HEK293 (cell line): ENCODE measurements around the gene MYH14.

Experiments used
- ATF2 ChIP-seq: fragments of 450-650 bp; formaldehyde crosslinking; IDR thresholded peaks from 2 replicates; pipeline ENCODE4 v1.5.1; 2016; ENCODE audit warnings: missing biosample characterization, missing genetic modification characterization, low read depth
- GLI4 ChIP-seq: fragments of 450-650 bp; formaldehyde crosslinking; IDR thresholded peaks from 2 replicates; pipeline ENCODE4 v1.5.1; 2016; ENCODE audit warnings: missing biosample characterization, missing genetic modification characterization
- HOXC10 ChIP-seq: sonication (generic); formaldehyde crosslinking; IDR thresholded peaks from 2 replicates; pipeline ENCODE4 v1.8.1; 2023; ENCODE audit warnings: mild to moderate bottlenecking, missing genetic modification reagents
- KLF16 ChIP-seq: fragments of 450-650 bp; formaldehyde crosslinking; IDR thresholded peaks from 2 replicates; pipeline ENCODE4 v1.5.1; 2017; ENCODE audit warnings: missing biosample characterization, missing genetic modification characterization
- KLF7 ChIP-seq: fragments of 450-650 bp; formaldehyde crosslinking; IDR thresholded peaks from 2 replicates; pipeline ENCODE4 v1.5.1; 2016; ENCODE audit warnings: missing biosample characterization, missing genetic modification characterization, borderline replicate concordance
- PRDM6 ChIP-seq: fragments of 450-650 bp; formaldehyde crosslinking; IDR thresholded peaks from 2 replicates; pipeline ENCODE4 v1.5.1; 2017; ENCODE audit warnings: missing biosample characterization, missing genetic modification characterization
- SP2 ChIP-seq: fragments of 450-650 bp; formaldehyde crosslinking; IDR thresholded peaks from 2 replicates; pipeline ENCODE4 v1.5.1; 2016; ENCODE audit warnings: missing biosample characterization, missing genetic modification characterization
- TRIM28 ChIP-seq: IDR thresholded peaks from 2 replicates; pipeline ENCODE4 v1.6.1; 2011; ENCODE audit warnings: low read length, control low read depth, borderline replicate concordance
- ZBTB20 ChIP-seq: fragments of 450-650 bp; formaldehyde crosslinking; IDR thresholded peaks from 2 replicates; pipeline ENCODE4 v1.5.1; 2016; ENCODE audit warnings: missing biosample characterization, missing genetic modification characterization
- ZBTB26 ChIP-seq: fragments of 450-650 bp; formaldehyde crosslinking; optimal IDR thresholded peaks from 2 replicates; pipeline ENCODE3; 2016; ENCODE audit warnings: missing biosample characterization, mild to moderate bottlenecking, missing genetic modification characterization
- ZFP41 ChIP-seq: fragments of 450-650 bp; formaldehyde crosslinking; IDR thresholded peaks from 2 replicates; pipeline ENCODE4 v1.5.1; 2016; ENCODE audit warnings: missing biosample characterization, missing genetic modification characterization, borderline replicate concordance
- ZNF10 ChIP-seq: fragments of 450-650 bp; formaldehyde crosslinking; IDR thresholded peaks from 2 replicates; pipeline ENCODE4 v1.5.1; 2017; ENCODE audit warnings: missing biosample characterization, missing genetic modification characterization
- ZNF133 ChIP-seq: fragments of 450-650 bp; formaldehyde crosslinking; IDR thresholded peaks from 2 replicates; pipeline ENCODE4 v1.5.1; 2016; ENCODE audit warnings: missing biosample characterization, missing genetic modification characterization
- ZNF202 ChIP-seq: fragments of 450-650 bp; formaldehyde crosslinking; IDR thresholded peaks from 2 replicates; pipeline ENCODE4 v1.5.1; 2016; ENCODE audit warnings: missing biosample characterization, missing genetic modification characterization, borderline replicate concordance
- ZNF302 ChIP-seq: fragments of 450-650 bp; formaldehyde crosslinking; IDR thresholded peaks from 2 replicates; pipeline ENCODE4 v1.5.1; 2016; ENCODE audit warnings: missing biosample characterization, missing genetic modification characterization, low read depth
- ZNF335 ChIP-seq: fragments of 450-650 bp; formaldehyde crosslinking; conservative IDR thresholded peaks from 2 replicates; pipeline ENCODE4 v1.5.1; 2016; ENCODE audit warnings: missing biosample characterization, missing genetic modification characterization
- ZNF341 ChIP-seq: fragments of 450-650 bp; formaldehyde crosslinking; IDR thresholded peaks from 2 replicates; pipeline ENCODE4; 2016; ENCODE audit warnings: low read depth, missing biosample characterization, missing genetic modification characterization
- ZNF350 ChIP-seq: fragments of 450-650 bp; formaldehyde crosslinking; IDR thresholded peaks from 2 replicates; pipeline ENCODE4 v1.5.0; 2017; ENCODE audit warnings: missing biosample characterization, mild to moderate bottlenecking, missing genetic modification characterization
- ZNF354C ChIP-seq: fragments of 450-650 bp; formaldehyde crosslinking; IDR thresholded peaks from 2 replicates; pipeline ENCODE4 v1.5.1; 2016; ENCODE audit warnings: missing biosample characterization, missing genetic modification characterization, low read depth, borderline replicate concordance
- ZNF366 ChIP-seq: fragments of 450-650 bp; formaldehyde crosslinking; conservative IDR thresholded peaks from 2 replicates; pipeline ENCODE4 v1.5.1; 2016; ENCODE audit warnings: missing biosample characterization, missing genetic modification characterization
- ZNF394 ChIP-seq: fragments of 450-650 bp; formaldehyde crosslinking; IDR thresholded peaks from 2 replicates; pipeline ENCODE4 v1.5.1; 2016; ENCODE audit warnings: missing biosample characterization, missing genetic modification characterization, mild to moderate bottlenecking, moderate library complexity, borderline replicate concordance
- ZNF423 ChIP-seq: fragments of 450-650 bp; formaldehyde crosslinking; IDR thresholded peaks from 2 replicates; pipeline ENCODE4 v1.5.1; 2016; ENCODE audit warnings: missing biosample characterization, missing genetic modification characterization
- ZNF426 ChIP-seq: fragments of 450-650 bp; formaldehyde crosslinking; IDR thresholded peaks from 2 replicates; pipeline ENCODE4 v1.5.1; 2017; ENCODE audit warnings: missing biosample characterization, missing genetic modification characterization, mild to moderate bottlenecking, inconsistent platforms, moderate library complexity
- ZNF544 ChIP-seq: fragments of 450-650 bp; formaldehyde crosslinking; IDR thresholded peaks from 2 replicates; pipeline ENCODE4 v1.5.0; 2017; ENCODE audit warnings: missing biosample characterization, missing genetic modification characterization
- ZNF580 ChIP-seq: fragments of 450-650 bp; formaldehyde crosslinking; IDR thresholded peaks from 2 replicates; pipeline ENCODE4 v1.5.1; 2016; ENCODE audit warnings: missing biosample characterization, missing genetic modification characterization
- ZNF654 ChIP-seq: fragments of 450-650 bp; formaldehyde crosslinking; IDR thresholded peaks from 2 replicates; pipeline ENCODE4 v1.5.1; 2016; ENCODE audit warnings: low read depth, missing biosample characterization, missing genetic modification characterization
- ZNF776 ChIP-seq: fragments of 450-650 bp; formaldehyde crosslinking; IDR thresholded peaks from 2 replicates; pipeline ENCODE4 v1.5.0; 2017; ENCODE audit warnings: missing biosample characterization, missing genetic modification characterization, borderline replicate concordance
- ZNF830 ChIP-seq: fragments of 450-650 bp; IDR thresholded peaks from 2 replicates; pipeline ENCODE4 v1.5.0; 2018; ENCODE audit warnings: missing biosample characterization, missing genetic modification characterization, low read depth, mild to moderate bottlenecking, moderate library complexity
- ZSCAN30 ChIP-seq: fragments of 450-650 bp; IDR thresholded peaks from 2 replicates; pipeline ENCODE4 v1.5.1; 2018; ENCODE audit warnings: missing biosample characterization, mild to moderate bottlenecking, missing genetic modification characterization, moderate library complexity
- TF ChIP-seq, protein P1 (sequence below): fragments of 450-650 bp; formaldehyde crosslinking; IDR thresholded peaks from 2 replicates; pipeline ENCODE4 v1.5.1; 2016; ENCODE audit warnings: missing biosample characterization, missing genetic modification characterization
- TF ChIP-seq, protein P2 (sequence below): fragments of 450-650 bp; formaldehyde crosslinking; IDR thresholded peaks from 2 replicates; pipeline ENCODE4 v1.5.1; 2016; ENCODE audit warnings: missing biosample characterization, missing genetic modification characterization

MYH14 gene

GRCh38 chr19:50333737-50334617, 130.6 kb downstream of the MYH14 start (continued):
- TF ChIP-seq HOXC10 (CRISPR knock-in tag) (no peak), TRIM28 (no peak; the same call in 1 of the 2 replicates), SP2 (no peak; the same call in 1 of the 2 replicates), ZNF426 (tag by site-specific recombination) (no peak), ZNF394 (tag by site-specific recombination) (no peak), ZNF776 (tag by site-specific recombination) (no peak), ZNF302 (no peak), KLF16 (tag by site-specific recombination) (0 out of 2 replicates have a peak, but pooled peaks have one; percentile 59), ZNF423 (tag by site-specific recombination) (no peak), ZBTB26 (tag by site-specific recombination) (peak; percentile 92), ZNF202 (tag by site-specific recombination) (no peak), ZNF830 (tag by site-specific recombination) (no peak), PRDM6 (tag by site-specific recombination) (no peak), KLF7 (tag by site-specific recombination) (no peak), ZNF335 (tag by site-specific recombination) (peak; percentile 98), ZSCAN30 (peak; percentile 11; the same call in 1 of the 2 replicates), ZNF366 (tag by site-specific recombination) (no peak), ZNF654 (tag by site-specific recombination) (no peak), ZFP41 (no peak), ATF2 (tag by site-specific recombination) (peak; percentile 87), ZNF133 (tag by site-specific recombination) (0 out of 2 replicates have a peak, but pooled peaks have one; percentile 14), ZNF580 (tag by site-specific recombination) (peak; percentile 60; the same call in 1 of the 2 replicates), ZBTB20 (tag by site-specific recombination) (no peak), ZNF10 (tag by site-specific recombination) (no peak), ZNF544 (tag by site-specific recombination) (no peak), ZNF350 (tag by site-specific recombination) (no peak), GLI4 (tag by site-specific recombination) (no peak), ZNF341 (tag by site-specific recombination) (no peak), ZNF354C (tag by site-specific recombination) (no peak)
- TF ChIP-seq, protein P1, sequence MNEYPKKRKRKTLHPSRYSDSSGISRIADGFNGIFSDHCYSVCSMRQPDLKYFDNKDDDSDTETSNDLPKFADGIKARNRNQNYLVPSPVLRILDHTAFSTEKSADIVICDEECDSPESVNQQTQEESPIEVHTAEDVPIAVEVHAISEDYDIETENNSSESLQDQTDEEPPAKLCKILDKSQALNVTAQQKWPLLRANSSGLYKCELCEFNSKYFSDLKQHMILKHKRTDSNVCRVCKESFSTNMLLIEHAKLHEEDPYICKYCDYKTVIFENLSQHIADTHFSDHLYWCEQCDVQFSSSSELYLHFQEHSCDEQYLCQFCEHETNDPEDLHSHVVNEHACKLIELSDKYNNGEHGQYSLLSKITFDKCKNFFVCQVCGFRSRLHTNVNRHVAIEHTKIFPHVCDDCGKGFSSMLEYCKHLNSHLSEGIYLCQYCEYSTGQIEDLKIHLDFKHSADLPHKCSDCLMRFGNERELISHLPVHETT (tag by site-specific recombination): no peak
- TF ChIP-seq, protein P2, sequence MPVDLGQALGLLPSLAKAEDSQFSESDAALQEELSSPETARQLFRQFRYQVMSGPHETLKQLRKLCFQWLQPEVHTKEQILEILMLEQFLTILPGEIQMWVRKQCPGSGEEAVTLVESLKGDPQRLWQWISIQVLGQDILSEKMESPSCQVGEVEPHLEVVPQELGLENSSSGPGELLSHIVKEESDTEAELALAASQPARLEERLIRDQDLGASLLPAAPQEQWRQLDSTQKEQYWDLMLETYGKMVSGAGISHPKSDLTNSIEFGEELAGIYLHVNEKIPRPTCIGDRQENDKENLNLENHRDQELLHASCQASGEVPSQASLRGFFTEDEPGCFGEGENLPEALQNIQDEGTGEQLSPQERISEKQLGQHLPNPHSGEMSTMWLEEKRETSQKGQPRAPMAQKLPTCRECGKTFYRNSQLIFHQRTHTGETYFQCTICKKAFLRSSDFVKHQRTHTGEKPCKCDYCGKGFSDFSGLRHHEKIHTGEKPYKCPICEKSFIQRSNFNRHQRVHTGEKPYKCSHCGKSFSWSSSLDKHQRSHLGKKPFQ: no peak
